ENCODE measurements around the gene SYNPO.

SYNPO gene

DNA sequence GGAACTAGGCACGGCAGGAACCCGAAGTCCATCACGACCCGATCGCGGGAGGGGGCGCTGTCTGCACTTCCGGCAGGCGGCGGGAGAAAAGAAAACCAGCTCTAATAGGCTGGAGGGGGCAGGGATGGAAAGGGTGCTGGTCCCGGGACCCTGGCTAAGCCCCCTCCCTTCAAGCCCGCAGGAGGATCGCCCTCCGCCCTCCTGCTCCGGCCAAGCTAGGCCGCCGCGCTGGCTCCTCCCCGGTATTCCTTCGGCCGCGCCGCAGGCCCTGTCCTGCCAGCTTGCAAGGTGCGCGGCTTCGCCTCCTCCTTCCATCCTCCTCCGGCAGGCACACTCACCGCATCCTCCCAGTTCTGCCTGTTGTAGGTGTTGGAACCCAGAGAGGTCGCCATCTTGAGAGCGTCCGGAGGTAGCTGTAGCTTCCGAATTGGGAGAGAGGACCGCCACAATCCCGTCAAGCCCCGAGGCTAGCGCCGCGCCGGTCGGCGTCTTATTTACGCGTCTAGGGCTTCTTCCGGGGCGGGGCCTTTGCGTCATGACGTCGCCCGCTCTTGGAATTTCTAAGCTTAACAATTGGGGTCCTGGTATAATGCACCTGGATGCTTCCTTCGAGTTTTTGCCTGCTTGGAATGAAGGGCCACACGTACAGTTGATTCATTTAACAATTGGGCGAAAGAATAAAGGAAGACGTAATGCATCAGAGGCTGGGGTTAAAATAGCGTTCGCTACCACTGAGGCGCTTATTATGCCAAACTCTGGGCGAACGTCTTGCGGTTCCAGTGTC lies 60.3 kb downstream of the SYNPO start, which contains the start of gene RBM22:
Gene RBM22, minus strand, starts transcription at position 469 of the 784 bp plus-strand sequence. Its CDS starts 77 bp downstream, at position 392.
- DNase-seq: peak; percentile 86 to 93 (median 89)

DNA sequence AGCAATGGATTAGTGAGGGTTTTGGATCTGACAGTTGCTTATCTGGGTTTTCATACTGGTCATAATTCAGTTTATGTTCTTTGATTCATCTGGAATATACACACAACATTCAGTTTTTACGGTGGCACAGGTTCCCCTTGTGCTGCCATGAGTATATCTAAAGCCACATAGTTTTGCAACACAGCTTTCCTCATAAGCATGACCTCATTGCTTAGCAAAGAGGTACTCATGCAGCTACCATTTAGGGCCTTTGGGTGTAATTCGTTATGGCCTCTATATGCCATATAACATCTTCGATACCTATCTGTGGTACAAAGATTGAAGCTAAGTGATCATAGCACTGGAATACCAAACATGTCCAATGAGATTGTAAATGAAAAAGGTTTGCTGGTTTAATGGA lies 63.3 kb downstream of the SYNPO start:
- no peak for DNase-seq

DNA sequence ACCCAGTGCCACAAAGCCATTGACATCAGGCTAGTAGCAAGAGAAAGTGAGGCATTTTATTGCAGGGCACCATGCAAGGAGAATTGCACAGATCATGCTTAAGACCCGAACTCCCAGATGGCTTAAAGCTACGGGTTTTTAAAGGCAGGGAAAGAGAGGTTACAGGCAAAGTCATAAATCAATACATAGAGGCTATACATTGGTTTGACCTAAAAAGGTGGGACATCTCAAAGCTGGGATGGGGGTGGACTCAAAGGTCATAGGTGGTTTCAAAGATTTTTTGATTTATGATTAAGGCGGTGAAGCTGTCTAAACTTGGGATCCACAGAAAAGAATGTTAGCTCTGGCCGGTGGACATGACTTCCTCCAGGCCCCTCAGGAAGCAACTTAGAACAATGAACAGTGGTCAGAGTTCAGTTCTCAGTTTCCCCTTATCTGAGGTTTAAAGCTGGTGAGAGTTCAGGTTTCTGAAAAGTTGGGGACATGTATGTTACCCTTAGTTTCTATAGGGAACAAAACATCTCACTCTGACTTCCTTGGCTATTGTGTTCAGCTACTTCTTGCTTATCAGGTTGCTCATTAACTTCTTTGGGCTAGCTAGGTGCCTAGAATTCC lies 66.4 kb downstream of the SYNPO start:
- DNase-seq: no peak

All from stimulated activated naive CD4-positive, alpha-beta T cell (primary cell).